ENCODE results near the gene BIK.
"Not testable (repeated sequence)": the region's sequence is repeated elsewhere in the genome, so short reads cannot be mapped to it uniquely, and the experiment has no call there.

BIK gene

GRCh38 chr22:43104056-43104625 is 6.4 kb upstream of the BIK start:
- in situ Hi-C loops (cut with MboI; ENCODE audit: low sequenced_read_pairs) = not testable (repeated sequence)

GRCh38 chr22:43104950-43105349 is 5.6 kb upstream of the BIK start:
- in situ Hi-C loops (cut with MboI; ENCODE audit: low sequenced_read_pairs) = not testable (repeated sequence)

- in situ Hi-C loops (cut with MboI; ENCODE audit: low sequenced_read_pairs) = no loop called here
Observed at GRCh38 chr22:43106302-43106701, 4.2 kb upstream of the BIK start.

- in situ Hi-C loops (cut with MboI; ENCODE audit: low sequenced_read_pairs) = no loop called here
Observed at GRCh38 chr22:43109511-43109910, 1.0 kb upstream of the BIK start.

- in situ Hi-C loops (cut with MboI; ENCODE audit: low sequenced_read_pairs) = no loop called here
Observed at GRCh38 chr22:43109921-43110443, 568 bp upstream of the BIK start.

- in situ Hi-C loops (cut with MboI; ENCODE audit: low sequenced_read_pairs) = no loop called here
Observed at GRCh38 chr22:43110927-43111623, 525 bp downstream of the BIK start.

GRCh38 chr22:43113526-43114251 is 3.1 kb downstream of the BIK start:
- in situ Hi-C loops (cut with MboI; ENCODE audit: low sequenced_read_pairs) = no loop called here

- in situ Hi-C loops (cut with MboI; ENCODE audit: low sequenced_read_pairs) = no loop called here
Observed at GRCh38 chr22:43114958-43115357, 4.4 kb downstream of the BIK start.

- in situ Hi-C loops (cut with MboI; ENCODE audit: low sequenced_read_pairs) = no loop called here
Observed at GRCh38 chr22:43116932-43117331, 6.4 kb downstream of the BIK start.

- in situ Hi-C loops (cut with MboI; ENCODE audit: low sequenced_read_pairs) = no loop called here
Observed at GRCh38 chr22:43118024-43118849, 7.7 kb downstream of the BIK start.

GRCh38 chr22:43118953-43119458 is 8.5 kb downstream of the BIK start:
- in situ Hi-C loops (cut with MboI; ENCODE audit: low sequenced_read_pairs) = no loop called here

- in situ Hi-C loops (cut with MboI; ENCODE audit: low sequenced_read_pairs) = no loop called here
Observed at GRCh38 chr22:43126501-43127165, 16.1 kb downstream of the BIK start.

- in situ Hi-C loops (cut with MboI; ENCODE audit: low sequenced_read_pairs) = no loop called here
Observed at GRCh38 chr22:43127166-43127908, 16.8 kb downstream of the BIK start.

GRCh38 chr22:43128116-43128515 is 17.6 kb downstream of the BIK start:
- in situ Hi-C loops (cut with MboI; ENCODE audit: low sequenced_read_pairs) = no loop called here

GRCh38 chr22:43128928-43129424 is 18.4 kb downstream of the BIK start:
- in situ Hi-C loops (cut with MboI; ENCODE audit: low sequenced_read_pairs) = no loop called here

- in situ Hi-C loops (cut with MboI; ENCODE audit: low sequenced_read_pairs) = no loop called here
Observed at GRCh38 chr22:43129426-43130425, 19.2 kb downstream of the BIK start.

GRCh38 chr22:43131773-43132501 is 21.4 kb downstream of the BIK start:
- in situ Hi-C loops (cut with MboI; ENCODE audit: low sequenced_read_pairs) = no loop called here

GRCh38 chr22:43133401-43133800 is 22.9 kb downstream of the BIK start:
- in situ Hi-C loops (cut with MboI; ENCODE audit: low sequenced_read_pairs) = no loop called here

Measured in HL-60/S4 treated with phorbol 12-myristate 13-acetate at 8.2 ng/mL for 4 days and 3 days (cell line).